Hepatocyte (in vitro differentiated cells): ENCODE results near the gene TMA7B. TPM values are rescaled to one million over a fixed set of nuclear protein-coding genes. Genes with fewer than 3 reads are reported as not detected.

Experiments
- DNase-seq: peaks from one replicate; pipeline ENCODE4 v3.0.0-alpha.2; 2016; ENCODE audit warnings: low spot score
- H2AFZ ChIP-seq: fragments of 200-600 bp; sonication (generic); 2 replicates; pipeline ENCODE4 v1.6.0; 2016; ENCODE audit warnings: antibody characterized with exemption, mild to moderate bottlenecking
- H3K27ac ChIP-seq: fragments of 200-600 bp; sonication (generic); 2 replicates; pipeline ENCODE4 v1.5.1; 2016; ENCODE audit warnings: mild to moderate bottlenecking
- H3K27me3 ChIP-seq: fragments of 200-600 bp; sonication (generic); 2 replicates; pipeline ENCODE4 v1.6.1; 2016
- H3K36me3 ChIP-seq: fragments of 200-600 bp; sonication (generic); replicated peaks from 2 replicates; pipeline ENCODE4 v1.5.1; 2016; ENCODE audit warnings: low read depth; ENCODE audit not compliant: insufficient read depth
- H3K4me1 ChIP-seq: fragments of 200-600 bp; sonication (generic); 2 replicates; pipeline ENCODE4 v1.5.1; 2016; ENCODE audit warnings: mild to moderate bottlenecking, moderate library complexity; ENCODE audit not compliant: insufficient read depth
- H3K4me2 ChIP-seq: fragments of 200-600 bp; sonication (generic); 2 replicates; pipeline ENCODE4 v1.6.0; 2016
- H3K4me3 ChIP-seq: fragments of 200-600 bp; sonication (generic); 2 replicates; pipeline ENCODE4 v1.5.1; 2016; ENCODE audit warnings: mild to moderate bottlenecking
- H3K79me2 ChIP-seq: fragments of 200-600 bp; sonication (generic); 2 replicates; pipeline ENCODE4 v1.6.0; 2017; ENCODE audit warnings: mild to moderate bottlenecking
- H3K9me2 ChIP-seq: fragments of 200-600 bp; sonication (generic); replicated peaks from 2 replicates; pipeline ENCODE4 v1.6.0; 2017; ENCODE audit warnings: mild to moderate bottlenecking; ENCODE audit not compliant: insufficient read depth
- H3K9me3 ChIP-seq: fragments of 200-600 bp; sonication (generic); 2 replicates; pipeline ENCODE4 v1.5.1; 2016; ENCODE audit warnings: low read depth, mild to moderate bottlenecking
- H4K20me1 ChIP-seq: fragments of 200-600 bp; sonication (generic); 2 replicates; pipeline ENCODE4 v1.6.0; 2016; ENCODE audit warnings: mild to moderate bottlenecking; ENCODE audit not compliant: insufficient read depth, poor library complexity, severe bottlenecking
- EZH2 ChIP-seq: fragments of 200-600 bp; sonication (generic); IDR thresholded peaks from 2 replicates; pipeline ENCODE4 v1.6.1; 2016; ENCODE audit warnings: antibody characterized with exemption, mild to moderate bottlenecking, borderline replicate concordance
- EZH2phosphoT487 ChIP-seq: fragments of 200-600 bp; sonication (generic); IDR thresholded peaks from one replicate; pipeline ENCODE4 v1.6.1; 2018; ENCODE audit warnings: antibody characterized with exemption, mild to moderate bottlenecking, low read depth, moderate library complexity; ENCODE audit not compliant: unreplicated experiment, severe bottlenecking
- WGBS: methylation state at CpG from one replicate; pipeline ENCODE4 v1.1.6; 2016; ENCODE audit warnings: low lambda C conversion rate; ENCODE audit errors: missing lambda C conversion rate; 5-methylcytosine and 5-hydroxymethylcytosine counted together
- polyA plus RNA-seq: library from polyadenylated mRNA; unstranded; fragments of >200 nt; fragmentation: Nextera tagmentation; extraction: Ambion mirVana; gene quantifications from 2 replicates; pipeline ENCODE4 v1.2.1, GENCODE V29; 2016
- total RNA-seq: library from RNA; depleted of rRNA; stranded (reverse); fragments of >200 nt; gene quantifications from 2 replicates; pipeline ENCODE4 v1.2.3, GENCODE V29; 2014
- TF ChIP-seq, protein P1 (sequence below): fragments of 200-600 bp; sonication (generic); IDR thresholded peaks from 2 replicates; pipeline ENCODE4 v1.5.1; 2016; ENCODE audit warnings: antibody characterized with exemption, mild to moderate bottlenecking; ENCODE audit not compliant: poor library complexity

The TMA7B gene
- total and polyA plus RNA-seq, 2 experiments from 2014 or later = not detected

DNA sequence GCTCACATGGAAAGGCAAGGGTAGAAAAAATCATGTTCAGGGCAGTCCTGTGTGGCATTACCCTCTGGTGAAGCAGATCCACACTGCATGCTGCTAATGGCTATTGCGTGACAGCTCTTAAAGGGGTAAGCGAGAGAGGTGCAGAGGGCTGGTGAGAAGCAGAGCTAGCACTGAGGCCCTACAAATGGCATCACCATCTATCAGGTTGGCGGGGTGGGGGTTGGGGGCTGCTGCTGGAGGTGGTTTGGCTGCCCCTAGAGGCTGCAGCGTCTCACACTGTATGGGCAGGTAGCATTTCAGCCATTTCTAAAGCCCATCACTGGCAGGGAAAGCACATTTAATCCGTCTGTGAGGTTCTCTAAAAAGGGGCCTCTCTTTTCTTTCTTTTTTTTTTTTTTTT lies 16.9 kb upstream of the TMA7B start:
- Histone ChIP-seq H3K4me2 (no peak overlapping the region), H3K4me3 (no peak overlapping the region), H3K9me3 (no peaks in the 10 kb centered on the region), H3K36me3 (no peaks in the 10 kb centered on the region), H2AFZ (no peak overlapping the region), H3K4me1 (peaks cover 8% of the 10 kb centered on the region), H3K9me2 (no peaks in the 10 kb centered on the region), H3K27ac (no peak overlapping the region), H3K79me2 (no peaks in the 10 kb centered on the region), H4K20me1 (no peaks in the 10 kb centered on the region), H3K27me3 (no peaks in the 10 kb centered on the region)
- TF ChIP-seq EZH2 = no peak
- TF ChIP-seq, protein P1, sequence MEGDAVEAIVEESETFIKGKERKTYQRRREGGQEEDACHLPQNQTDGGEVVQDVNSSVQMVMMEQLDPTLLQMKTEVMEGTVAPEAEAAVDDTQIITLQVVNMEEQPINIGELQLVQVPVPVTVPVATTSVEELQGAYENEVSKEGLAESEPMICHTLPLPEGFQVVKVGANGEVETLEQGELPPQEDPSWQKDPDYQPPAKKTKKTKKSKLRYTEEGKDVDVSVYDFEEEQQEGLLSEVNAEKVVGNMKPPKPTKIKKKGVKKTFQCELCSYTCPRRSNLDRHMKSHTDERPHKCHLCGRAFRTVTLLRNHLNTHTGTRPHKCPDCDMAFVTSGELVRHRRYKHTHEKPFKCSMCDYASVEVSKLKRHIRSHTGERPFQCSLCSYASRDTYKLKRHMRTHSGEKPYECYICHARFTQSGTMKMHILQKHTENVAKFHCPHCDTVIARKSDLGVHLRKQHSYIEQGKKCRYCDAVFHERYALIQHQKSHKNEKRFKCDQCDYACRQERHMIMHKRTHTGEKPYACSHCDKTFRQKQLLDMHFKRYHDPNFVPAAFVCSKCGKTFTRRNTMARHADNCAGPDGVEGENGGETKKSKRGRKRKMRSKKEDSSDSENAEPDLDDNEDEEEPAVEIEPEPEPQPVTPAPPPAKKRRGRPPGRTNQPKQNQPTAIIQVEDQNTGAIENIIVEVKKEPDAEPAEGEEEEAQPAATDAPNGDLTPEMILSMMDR = no peak
- no peak for TF ChIP-seq EZH2phosphoT487
- no peak for DNase-seq
- 61% methylated on average over 5 of the region's 5 CpGs for WGBS

- H2AFZ ChIP-seq = no peak overlapping the region
- no peak overlapping the region for H3K4me3 ChIP-seq
- no peak overlapping the region for H3K4me2 ChIP-seq
- TF ChIP-seq EZH2 (no peak), EZH2phosphoT487 (no peak)
- TF ChIP-seq, protein P1 = no peak
- no peak for DNase-seq
- H3K27ac ChIP-seq = no peak overlapping the region
- H3K4me1 ChIP-seq = peaks cover 8% of the 10 kb centered on the region
- no peaks in the 10 kb centered on the region for H3K9me2 ChIP-seq
- H3K36me3 ChIP-seq = no peaks in the 10 kb centered on the region
- no peaks in the 10 kb centered on the region for H4K20me1 ChIP-seq
- H3K27me3 ChIP-seq = no peaks in the 10 kb centered on the region
- WGBS = 79% methylated on average over 11 of the region's 11 CpGs
- no peaks in the 10 kb centered on the region for H3K9me3 ChIP-seq
- H3K79me2 ChIP-seq = no peaks in the 10 kb centered on the region
Observed at GRCh38 chr22:39943953-39944872, 16.0 kb upstream of the TMA7B start.

DNA sequence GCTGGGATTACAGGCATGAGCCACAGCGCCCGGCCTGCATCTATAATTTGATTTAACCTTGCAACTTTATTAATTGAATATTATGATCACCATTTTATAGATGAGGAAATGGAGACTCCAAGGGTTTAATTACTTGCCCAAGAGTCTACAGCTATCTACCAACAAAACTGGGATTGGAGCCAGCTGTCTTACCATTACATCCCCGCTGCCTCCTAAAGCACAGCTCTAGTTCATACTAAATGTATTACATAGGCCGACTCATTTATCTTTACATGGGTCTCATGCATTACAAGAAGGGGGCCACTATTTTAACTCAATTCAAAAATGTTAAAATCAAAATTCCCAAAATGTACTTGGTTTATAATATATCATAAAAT lies 14.1 kb upstream of the TMA7B start:
- no peak overlapping the region for H3K4me2 ChIP-seq
- no peaks in the 10 kb centered on the region for H3K27me3 ChIP-seq
- no peak overlapping the region for H3K27ac ChIP-seq
- no peaks in the 10 kb centered on the region for H3K9me3 ChIP-seq
- no peaks in the 10 kb centered on the region for H3K36me3 ChIP-seq
- TF ChIP-seq EZH2phosphoT487 = no peak
- TF ChIP-seq EZH2 = no peak
- TF ChIP-seq, protein P1 = no peak
- H3K79me2 ChIP-seq = no peaks in the 10 kb centered on the region
- H2AFZ ChIP-seq = no peak overlapping the region
- H4K20me1 ChIP-seq = no peaks in the 10 kb centered on the region
- DNase-seq = no peak
- H3K9me2 ChIP-seq = no peaks in the 10 kb centered on the region
- H3K4me1 ChIP-seq = peaks cover 8% of the 10 kb centered on the region
- 91% methylated on average over 4 of the region's 4 CpGs for WGBS
- H3K4me3 ChIP-seq = no peak overlapping the region
